Adrenal gland (tissue), 5 donors: ENCODE measurements around the gene SLC25A26.

ENCODE experiments used
- POLR2A ChIP-seq, 2 donors: fragments of 450-650 bp; IDR thresholded peaks; one replicate each; pipeline ENCODE4 v1.6.1; 2017; ENCODE audit warnings: antibody characterized with exemption in 2 of 2, mild to moderate bottlenecking in 2 of 2, moderate library complexity in 1 of 2
- TF ChIP-seq, protein P1 (sequence below), 6 experiments: fragments of 450-650 bp in 4 of 6; fragments of 200-600 bp in 2 of 6; sonication (generic) in 1 of 6; IDR thresholded peaks; 1 replicate in 5 of 6; 2 replicates in 1 of 6; pipeline versions ENCODE4 v1.5.1 to v1.8.0; 2016 to 2021; ENCODE audit warnings: antibody characterized with exemption in 6 of 6, mild to moderate bottlenecking in 2 of 6, moderate library complexity in 1 of 6
- donor health status: DM: no; HTN: no; CAD: no.

DNA sequence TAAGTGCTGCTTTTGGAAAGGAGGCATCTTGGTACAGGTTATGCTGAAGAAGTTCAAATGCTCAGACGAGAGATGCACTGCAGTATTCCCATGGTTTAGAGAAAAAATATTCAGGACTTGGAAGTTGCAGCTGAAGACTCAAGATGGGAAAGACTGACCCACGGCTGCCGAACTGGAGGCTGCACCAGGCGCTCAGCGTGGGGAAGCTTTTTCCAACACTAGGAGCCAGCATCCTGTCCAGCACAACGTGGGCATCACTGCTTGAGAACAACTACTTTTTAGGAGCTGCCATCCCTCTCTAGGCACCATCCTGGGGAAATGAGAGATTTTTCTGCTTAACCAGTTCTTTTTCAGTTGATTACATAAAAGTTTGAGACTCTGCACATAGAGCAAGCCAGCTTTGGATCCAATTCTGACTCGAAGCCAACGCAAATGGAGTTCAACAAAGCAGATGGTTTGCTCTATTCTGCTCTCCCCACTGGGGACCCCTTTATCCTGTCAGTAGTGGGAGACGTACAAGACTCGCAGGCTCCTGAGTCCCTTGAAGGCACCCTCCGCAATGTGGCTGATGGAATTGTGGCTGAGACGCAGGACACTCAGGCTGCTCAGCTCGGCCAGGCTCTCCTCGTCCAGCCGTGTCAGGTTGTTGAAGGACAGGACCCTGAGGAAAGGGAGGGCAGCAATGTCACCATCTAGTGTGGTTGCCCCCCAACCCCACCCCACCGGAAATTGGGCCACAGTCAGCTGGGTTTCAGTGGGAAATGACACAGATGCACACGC, 186.2 kb downstream of the SLC25A26 start:
- TF ChIP-seq, protein P1, sequence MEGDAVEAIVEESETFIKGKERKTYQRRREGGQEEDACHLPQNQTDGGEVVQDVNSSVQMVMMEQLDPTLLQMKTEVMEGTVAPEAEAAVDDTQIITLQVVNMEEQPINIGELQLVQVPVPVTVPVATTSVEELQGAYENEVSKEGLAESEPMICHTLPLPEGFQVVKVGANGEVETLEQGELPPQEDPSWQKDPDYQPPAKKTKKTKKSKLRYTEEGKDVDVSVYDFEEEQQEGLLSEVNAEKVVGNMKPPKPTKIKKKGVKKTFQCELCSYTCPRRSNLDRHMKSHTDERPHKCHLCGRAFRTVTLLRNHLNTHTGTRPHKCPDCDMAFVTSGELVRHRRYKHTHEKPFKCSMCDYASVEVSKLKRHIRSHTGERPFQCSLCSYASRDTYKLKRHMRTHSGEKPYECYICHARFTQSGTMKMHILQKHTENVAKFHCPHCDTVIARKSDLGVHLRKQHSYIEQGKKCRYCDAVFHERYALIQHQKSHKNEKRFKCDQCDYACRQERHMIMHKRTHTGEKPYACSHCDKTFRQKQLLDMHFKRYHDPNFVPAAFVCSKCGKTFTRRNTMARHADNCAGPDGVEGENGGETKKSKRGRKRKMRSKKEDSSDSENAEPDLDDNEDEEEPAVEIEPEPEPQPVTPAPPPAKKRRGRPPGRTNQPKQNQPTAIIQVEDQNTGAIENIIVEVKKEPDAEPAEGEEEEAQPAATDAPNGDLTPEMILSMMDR (IDR thresholded peaks at IDR 0.05) = no peak
- TF ChIP-seq POLR2A (IDR thresholded peaks at IDR 0.05) = no peak
